T-helper 2 cell treated with Interferon-gamma antibody and Interleukin-4, amounts not matched to agents 5 μg/mL and 100 μg/mL, for 36 hours (primary cell): ENCODE data around the gene PSMC3.

Experiments used
- DNase-seq: peaks from one replicate; pipeline ENCODE4 v3.0.0; 2021; ENCODE audit warnings: low spot score
- H3K27ac Mint-ChIP-seq: one replicate; pipeline ENCODE4 v1.8.0; 2021; ENCODE audit warnings: mild to moderate bottlenecking, mixed read lengths
- H3K27me3 Mint-ChIP-seq: one replicate; pipeline ENCODE4 v1.8.0; 2021; ENCODE audit warnings: low read depth, mixed read lengths
- H3K36me3 Mint-ChIP-seq: one replicate; pipeline ENCODE4 v1.8.0; 2021; ENCODE audit warnings: low read depth, mixed read lengths
- H3K4me1 Mint-ChIP-seq: one replicate; pipeline ENCODE4 v1.8.0; 2021; ENCODE audit warnings: low read depth, mixed read lengths
- H3K4me3 Mint-ChIP-seq: one replicate; pipeline ENCODE4 v1.8.0; 2022; ENCODE audit warnings: mild to moderate bottlenecking, moderate library complexity, mixed read lengths
- H3K9me3 Mint-ChIP-seq: one replicate; pipeline ENCODE4 v1.8.0; 2021; ENCODE audit warnings: mixed read lengths

The PSMC3 gene

DNA sequence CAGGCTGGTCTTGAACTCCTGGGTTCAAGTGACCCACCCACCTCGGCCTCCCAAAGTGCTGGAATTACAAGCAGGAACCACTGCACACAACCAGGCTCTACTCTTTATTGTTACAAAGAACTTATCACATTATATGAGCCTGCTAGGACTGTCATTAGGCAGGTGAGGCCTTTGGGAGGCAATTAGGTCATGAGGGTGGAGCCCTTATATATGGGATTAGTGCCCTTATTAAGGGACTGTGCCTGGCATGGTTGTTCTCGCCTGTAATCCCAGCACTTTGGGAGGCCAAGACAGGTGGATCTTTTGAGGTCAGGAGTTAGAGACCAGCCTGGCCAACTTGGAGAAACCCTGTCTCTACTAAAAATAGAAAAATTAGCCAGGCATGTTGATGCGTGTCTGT lies 10.5 kb upstream of the PSMC3 start:
- Mint-ChIP-seq H3K9me3 (no peaks in the 10 kb centered on the region), H3K27me3 (no peaks in the 10 kb centered on the region), H3K27ac (no peak overlapping the region), H3K36me3 (no peaks in the 10 kb centered on the region), H3K4me3 (no peak overlapping the region), H3K4me1 (no peaks in the 10 kb centered on the region)
- no peak for DNase-seq

- no peak overlapping the region for H3K4me3 Mint-ChIP-seq
- DNase-seq: no peak
- no peaks in the 10 kb centered on the region for H3K4me1 Mint-ChIP-seq
- no peak overlapping the region for H3K27ac Mint-ChIP-seq
- no peaks in the 10 kb centered on the region for H3K9me3 Mint-ChIP-seq
- no peaks in the 10 kb centered on the region for H3K36me3 Mint-ChIP-seq
- no peaks in the 10 kb centered on the region for H3K27me3 Mint-ChIP-seq
Measured at GRCh38 chr11:47435687-47436086, 9.4 kb upstream of the PSMC3 start.

DNA sequence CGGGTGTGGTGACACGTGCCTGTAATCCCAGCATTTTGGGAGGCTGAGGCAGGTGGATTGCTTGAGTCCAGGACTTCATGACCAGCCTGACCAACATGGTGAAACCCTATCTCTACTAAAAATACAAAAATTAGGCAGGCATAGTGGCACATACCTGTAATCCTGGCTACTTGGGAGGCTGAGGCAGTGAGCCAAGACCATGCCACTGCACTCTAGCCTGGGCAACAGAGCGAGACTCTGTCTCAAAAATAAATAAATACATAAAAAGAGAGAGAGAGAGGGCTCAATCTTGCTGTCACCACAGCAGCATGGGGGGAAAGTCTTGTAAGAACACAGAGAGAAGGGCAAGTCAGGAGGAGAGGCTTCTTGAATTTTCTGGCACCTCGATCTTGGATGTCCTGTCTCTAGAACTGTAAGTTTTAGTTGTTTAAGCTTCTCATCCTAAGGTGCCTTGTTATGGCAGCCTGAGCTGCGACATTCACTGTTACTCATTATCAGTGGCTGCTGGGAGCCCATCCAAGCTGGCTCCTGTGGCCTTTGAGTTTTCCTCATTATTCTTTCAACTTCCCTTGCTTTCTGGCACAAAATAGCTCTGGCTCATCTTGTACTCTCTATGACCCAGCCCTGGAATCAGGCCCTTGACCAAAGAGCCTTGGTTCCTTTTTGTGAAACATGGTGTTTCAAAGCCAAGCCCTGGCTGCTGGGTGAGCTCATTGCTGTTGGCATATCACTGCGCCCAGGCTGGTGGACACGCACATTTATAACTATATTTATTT lies 8.0 kb upstream of the PSMC3 start:
- no peak overlapping the region for H3K27ac Mint-ChIP-seq
- H3K36me3 Mint-ChIP-seq: no peaks in the 10 kb centered on the region
- no peak for DNase-seq
- no peak overlapping the region for H3K4me3 Mint-ChIP-seq
- no peaks in the 10 kb centered on the region for H3K9me3 Mint-ChIP-seq
- no peaks in the 10 kb centered on the region for H3K27me3 Mint-ChIP-seq
- peaks cover 2% of the 10 kb centered on the region for H3K4me1 Mint-ChIP-seq

GRCh38 chr11:47433157-47433556 lies 6.9 kb upstream of the PSMC3 start:
- Mint-ChIP-seq H3K4me3 (no peak overlapping the region), H3K27me3 (no peaks in the 10 kb centered on the region), H3K27ac (no peak overlapping the region), H3K9me3 (no peaks in the 10 kb centered on the region), H3K4me1 (peaks cover 2% of the 10 kb centered on the region), H3K36me3 (no peaks in the 10 kb centered on the region)
- DNase-seq: no peak

GRCh38 chr11:47431356-47432083 lies 5.3 kb upstream of the PSMC3 start:
- Mint-ChIP-seq H3K27me3 (no peaks in the 10 kb centered on the region), H3K36me3 (no peaks in the 10 kb centered on the region), H3K4me3 (no peak overlapping the region), H3K27ac (no peak overlapping the region), H3K9me3 (no peaks in the 10 kb centered on the region), H3K4me1 (peaks cover 6% of the 10 kb centered on the region)
- no peak for DNase-seq

GRCh38 chr11:47430524-47430923 lies 4.3 kb upstream of the PSMC3 start:
- Mint-ChIP-seq H3K27me3 (no peaks in the 10 kb centered on the region), H3K4me1 (peaks cover 9% of the 10 kb centered on the region), H3K4me3 (no peak overlapping the region), H3K9me3 (no peaks in the 10 kb centered on the region), H3K27ac (no peak overlapping the region), H3K36me3 (peaks cover 7% of the 10 kb centered on the region)
- DNase-seq: no peak

GRCh38 chr11:47425611-47426010 lies 628 bp downstream of the PSMC3 start:
- H3K27me3 Mint-ChIP-seq: no peaks in the 10 kb centered on the region
- DNase-seq: no peak
- H3K4me3 Mint-ChIP-seq: peak overlapping the region; percentile 99
- H3K36me3 Mint-ChIP-seq: peaks cover 41% of the 10 kb centered on the region
- H3K27ac Mint-ChIP-seq: peak overlapping the region; percentile 99
- peaks cover 18% of the 10 kb centered on the region for H3K4me1 Mint-ChIP-seq
- no peaks in the 10 kb centered on the region for H3K9me3 Mint-ChIP-seq

DNA sequence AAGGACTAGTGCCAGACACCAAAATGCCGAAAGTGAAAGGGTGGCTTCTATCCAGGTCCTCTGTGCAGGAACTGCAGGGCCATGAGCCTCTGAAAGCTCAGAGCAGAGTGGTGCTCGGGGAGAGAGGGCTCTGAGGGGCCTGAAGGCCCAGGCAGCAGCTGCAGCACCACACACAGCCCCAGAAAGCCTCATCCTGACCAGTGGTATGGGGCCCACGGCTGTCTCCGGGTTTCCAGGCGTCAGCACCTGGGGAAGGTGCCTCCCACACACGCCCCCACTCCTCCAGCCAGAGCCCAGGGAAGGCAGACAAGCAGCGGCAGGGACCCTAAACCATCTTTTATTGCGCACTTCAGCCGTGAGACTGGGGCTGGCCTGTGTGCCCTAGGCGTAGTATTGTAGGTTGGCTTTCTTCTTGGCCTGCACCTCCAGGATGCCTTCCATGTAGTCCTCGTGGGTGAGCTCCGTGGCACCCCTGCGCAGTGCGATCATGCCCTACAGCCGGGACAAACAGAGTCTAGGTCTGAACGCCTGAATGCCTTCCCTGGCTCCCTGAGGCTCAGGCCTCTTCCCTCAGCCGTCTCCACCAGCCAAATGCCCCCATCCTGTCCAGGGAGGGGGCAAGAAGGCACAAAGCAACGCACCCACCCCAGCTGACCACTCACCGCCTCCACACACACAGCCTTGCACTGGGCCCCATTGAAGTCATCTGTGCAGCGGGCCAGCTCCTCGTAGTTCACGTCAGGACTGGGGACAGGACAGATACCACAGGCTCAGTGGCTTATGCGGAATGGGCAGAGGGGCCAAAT lies 7.6 kb downstream of the PSMC3 start:
- Mint-ChIP-seq H3K36me3 (peaks cover 45% of the 10 kb centered on the region), H3K9me3 (no peaks in the 10 kb centered on the region), H3K27me3 (no peaks in the 10 kb centered on the region), H3K4me1 (no peaks in the 10 kb centered on the region), H3K4me3 (no peak overlapping the region), H3K27ac (no peak overlapping the region)
- no peak for DNase-seq

GRCh38 chr11:47417712-47418111 lies 8.5 kb downstream of the PSMC3 start:
- no peak overlapping the region for H3K4me3 Mint-ChIP-seq
- H3K4me1 Mint-ChIP-seq: no peaks in the 10 kb centered on the region
- DNase-seq: no peak
- no peaks in the 10 kb centered on the region for H3K27me3 Mint-ChIP-seq
- no peaks in the 10 kb centered on the region for H3K9me3 Mint-ChIP-seq
- H3K27ac Mint-ChIP-seq: no peak overlapping the region
- peaks cover 40% of the 10 kb centered on the region for H3K36me3 Mint-ChIP-seq

DNA sequence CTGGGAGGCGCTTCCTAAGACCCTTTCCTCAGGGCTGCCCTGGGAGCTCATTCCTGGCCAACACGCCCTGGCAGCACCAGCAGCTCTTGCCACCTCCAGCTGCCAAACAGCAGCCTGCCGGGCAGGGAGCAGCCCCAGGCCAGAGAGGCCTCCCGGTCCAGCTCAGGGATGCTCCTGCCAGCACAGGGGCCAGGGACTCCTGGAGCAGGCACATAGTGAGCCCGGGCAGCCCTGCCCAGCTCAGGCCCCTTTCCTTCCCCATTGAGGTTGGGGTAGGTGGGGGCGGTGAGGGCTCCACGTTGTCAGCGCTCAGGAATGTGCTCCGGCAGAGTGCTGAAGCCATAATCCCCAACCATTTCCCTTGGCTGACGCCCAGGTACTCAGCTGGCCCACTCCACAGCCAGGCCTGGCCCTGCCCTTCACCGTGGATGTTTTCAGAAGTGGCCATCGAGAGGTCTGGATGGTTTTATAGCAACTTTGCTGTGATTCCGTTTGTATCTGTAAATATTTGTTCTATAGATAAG lies 10.2 kb downstream of the PSMC3 start:
- Mint-ChIP-seq H3K27me3 (no peaks in the 10 kb centered on the region), H3K4me3 (no peak overlapping the region), H3K27ac (no peak overlapping the region), H3K4me1 (no peaks in the 10 kb centered on the region), H3K9me3 (no peaks in the 10 kb centered on the region), H3K36me3 (peaks cover 28% of the 10 kb centered on the region)
- DNase-seq: no peak

DNA sequence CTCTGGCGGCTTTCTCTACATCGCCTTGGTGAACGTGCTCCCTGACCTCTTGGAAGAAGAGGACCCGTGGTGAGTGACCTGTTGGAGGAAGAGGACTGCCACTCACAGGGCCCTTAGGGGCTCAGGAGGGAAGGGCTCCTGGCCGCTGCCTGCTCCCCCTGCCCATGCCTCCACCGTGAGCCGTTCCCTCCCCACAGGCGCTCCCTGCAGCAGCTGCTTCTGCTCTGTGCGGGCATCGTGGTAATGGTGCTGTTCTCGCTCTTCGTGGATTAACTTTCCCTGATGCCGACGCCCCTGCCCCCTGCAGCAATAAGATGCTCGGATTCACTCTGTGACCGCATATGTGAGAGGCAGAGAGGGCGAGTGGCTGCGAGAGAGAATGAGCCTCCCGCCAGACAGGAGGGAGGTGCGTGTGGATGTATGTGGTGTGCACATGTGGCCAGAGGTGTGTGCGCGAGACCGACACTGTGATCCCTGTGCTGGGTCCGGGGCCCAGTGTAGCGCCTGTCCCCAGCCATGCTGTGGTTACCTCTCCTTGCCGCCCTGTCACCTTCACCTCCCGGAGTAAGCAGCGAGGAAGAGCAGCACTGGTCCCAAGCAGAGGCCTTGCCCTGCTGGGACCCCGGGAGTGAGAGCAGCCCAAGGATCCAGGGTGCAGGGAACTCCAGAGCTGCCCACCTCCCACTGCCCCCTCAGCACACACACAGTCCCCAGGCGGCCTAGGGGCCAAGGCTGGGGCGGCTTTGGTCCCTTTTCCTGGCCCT lies 11.0 kb downstream of the PSMC3 start:
- no peak for DNase-seq
- Mint-ChIP-seq H3K9me3 (no peaks in the 10 kb centered on the region), H3K4me3 (no peak overlapping the region), H3K27me3 (no peaks in the 10 kb centered on the region), H3K4me1 (no peaks in the 10 kb centered on the region), H3K36me3 (peaks cover 28% of the 10 kb centered on the region), H3K27ac (peak overlapping the region; percentile 6)

DNA sequence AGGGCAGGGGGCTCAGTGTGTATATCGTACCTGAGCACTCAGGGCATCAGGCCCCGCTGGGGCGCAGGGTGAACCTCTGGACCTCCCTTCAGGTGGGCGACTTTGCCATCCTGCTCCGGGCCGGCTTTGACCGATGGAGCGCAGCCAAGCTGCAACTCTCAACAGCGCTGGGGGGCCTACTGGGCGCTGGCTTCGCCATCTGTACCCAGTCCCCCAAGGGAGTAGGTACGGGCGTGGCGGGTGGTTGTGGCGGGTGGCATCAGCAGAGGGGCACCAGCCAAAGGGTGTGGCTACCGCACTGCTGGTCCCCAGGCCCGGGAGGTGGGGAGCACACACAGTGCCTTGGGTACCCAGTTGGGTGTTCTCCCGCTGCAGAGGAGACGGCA lies 11.6 kb downstream of the PSMC3 start:
- H3K4me3 Mint-ChIP-seq: no peak overlapping the region

DNA sequence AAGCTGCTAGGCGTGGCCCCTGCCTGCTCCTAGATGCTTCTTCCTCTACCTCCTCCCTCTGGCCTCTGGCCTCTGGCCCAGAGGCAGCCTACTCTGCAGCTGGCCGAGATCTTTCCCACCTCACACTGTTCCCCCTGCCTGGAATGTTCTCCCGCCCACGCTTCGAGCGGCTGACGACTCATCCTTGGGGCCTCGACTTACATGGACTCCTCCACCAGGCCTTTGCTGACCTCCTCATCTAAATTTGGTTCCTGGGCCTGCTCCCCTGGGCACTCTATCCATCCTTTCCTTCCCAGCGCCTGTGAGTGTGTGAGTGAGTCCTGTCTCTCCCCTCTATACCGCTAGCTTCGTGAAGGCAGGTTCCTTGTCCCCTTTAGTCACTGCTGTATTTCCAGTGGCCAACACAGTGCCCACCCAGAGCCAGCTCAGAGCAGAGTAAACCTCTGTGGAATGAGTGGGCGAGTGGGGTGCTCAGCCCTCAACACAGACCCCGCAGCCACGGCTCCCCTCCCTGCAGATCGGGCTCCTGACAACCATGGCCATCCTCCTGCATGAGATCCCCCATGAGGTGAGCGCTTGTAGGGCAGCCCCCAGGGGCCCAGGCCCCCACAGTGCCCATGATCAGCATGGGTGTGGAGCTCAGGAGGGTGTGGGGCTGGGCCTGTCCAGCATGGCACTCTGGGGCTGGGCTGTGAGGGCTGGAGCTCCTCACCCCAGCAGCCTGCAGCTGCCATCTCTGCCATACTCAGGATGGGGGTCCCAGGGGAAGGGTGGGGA lies 12.1 kb downstream of the PSMC3 start:
- DNase-seq: no peak
- no peak overlapping the region for H3K27ac Mint-ChIP-seq
- peaks cover 20% of the 10 kb centered on the region for H3K36me3 Mint-ChIP-seq
- no peaks in the 10 kb centered on the region for H3K9me3 Mint-ChIP-seq
- H3K4me1 Mint-ChIP-seq: peaks cover 4% of the 10 kb centered on the region
- no peaks in the 10 kb centered on the region for H3K27me3 Mint-ChIP-seq
- no peak overlapping the region for H3K4me3 Mint-ChIP-seq

More for the DNA sequence above, 11.6 kb downstream of the PSMC3 start:
- Mint-ChIP-seq H3K4me1 (no peaks in the 10 kb centered on the region), H3K9me3 (no peaks in the 10 kb centered on the region), H3K27me3 (no peaks in the 10 kb centered on the region), H3K36me3 (peaks cover 22% of the 10 kb centered on the region), H3K27ac (no peak overlapping the region)
- no peak for DNase-seq
